GM18858 (cell line): ENCODE measurements around the gene CCR5.
"Not testable (repeated sequence)": the region's sequence is repeated elsewhere in the genome, so short reads cannot be mapped to it uniquely, and the experiment has no call there.

ENCODE experiments used
- ATAC-seq: cut with Tn5 transposase; IDR thresholded peaks from one replicate; pipeline ENCODE4 v1.9.1; 2021; ENCODE audit not compliant: unreplicated experiment

Gene CCR5

GRCh38 chr3:46370839-46371518, at the start of gene CCR5:
CCR5 (plus strand) TSS chr3:46370946; CDS start chr3:46372903, 1,957 bp downstream.
- ATAC-seq: no peak

- peak; percentile 42 for ATAC-seq
These were observed 49.2 kb upstream of the CCR5 start for GRCh38 chr3:46321461-46322104.

- ATAC-seq: no peak
These were observed 46.7 kb upstream of the CCR5 start for GRCh38 chr3:46324036-46324435.

GRCh38 chr3:46325645-46326300, 45.0 kb upstream of the CCR5 start:
- ATAC-seq: no peak

- not testable (repeated sequence) for ATAC-seq
These were observed 40.1 kb upstream of the CCR5 start for GRCh38 chr3:46330676-46331075.

- ATAC-seq: no peak
These were observed 35.8 kb upstream of the CCR5 start for GRCh38 chr3:46334741-46335478.

GRCh38 chr3:46335541-46335940, 35.2 kb upstream of the CCR5 start:
- no peak for ATAC-seq

GRCh38 chr3:46337911-46338310, 32.8 kb upstream of the CCR5 start:
- ATAC-seq: no peak

GRCh38 chr3:46338840-46339239, 31.9 kb upstream of the CCR5 start:
- ATAC-seq: no peak

GRCh38 chr3:46344476-46344875, 26.3 kb upstream of the CCR5 start:
- no peak for ATAC-seq

- no peak for ATAC-seq
These were observed 21.8 kb upstream of the CCR5 start for GRCh38 chr3:46348823-46349482.

GRCh38 chr3:46349484-46350261, 21.1 kb upstream of the CCR5 start:
- no peak for ATAC-seq

- no peak for ATAC-seq
These were observed 20.5 kb upstream of the CCR5 start for GRCh38 chr3:46350262-46350565.

- no peak for ATAC-seq
These were observed 19.1 kb upstream of the CCR5 start for GRCh38 chr3:46351646-46352045.

- ATAC-seq: no peak
These were observed 17.7 kb upstream of the CCR5 start for GRCh38 chr3:46353090-46353489.

- no peak for ATAC-seq
These were observed 16.9 kb upstream of the CCR5 start, which contains the start of gene CCR2 for GRCh38 chr3:46353647-46354410. CCR2 (plus strand) TSS chr3:46354111; CDS start chr3:46357528, 3,417 bp downstream.

- ATAC-seq: no peak
These were observed 16.3 kb upstream of the CCR5 start for GRCh38 chr3:46354478-46354877.

GRCh38 chr3:46354984-46355383, 15.8 kb upstream of the CCR5 start:
- ATAC-seq: no peak

- no peak for ATAC-seq
These were observed 14.5 kb upstream of the CCR5 start for GRCh38 chr3:46356276-46356675.

- no peak for ATAC-seq
These were observed 13.8 kb upstream of the CCR5 start for GRCh38 chr3:46356909-46357308.
